ENCODE results near the gene COPB1. TPM values are rescaled to one million over a fixed set of nuclear protein-coding genes. Genes with fewer than 3 reads are reported as not detected.
A peak's percentile ranks its signal among the peaks of the same experiment; 100 is the strongest.
"Not testable (repeated sequence)": the region's sequence is repeated elsewhere in the genome, so short reads cannot be mapped to it uniquely, and the experiment has no call there.

The COPB1 gene, protein sequence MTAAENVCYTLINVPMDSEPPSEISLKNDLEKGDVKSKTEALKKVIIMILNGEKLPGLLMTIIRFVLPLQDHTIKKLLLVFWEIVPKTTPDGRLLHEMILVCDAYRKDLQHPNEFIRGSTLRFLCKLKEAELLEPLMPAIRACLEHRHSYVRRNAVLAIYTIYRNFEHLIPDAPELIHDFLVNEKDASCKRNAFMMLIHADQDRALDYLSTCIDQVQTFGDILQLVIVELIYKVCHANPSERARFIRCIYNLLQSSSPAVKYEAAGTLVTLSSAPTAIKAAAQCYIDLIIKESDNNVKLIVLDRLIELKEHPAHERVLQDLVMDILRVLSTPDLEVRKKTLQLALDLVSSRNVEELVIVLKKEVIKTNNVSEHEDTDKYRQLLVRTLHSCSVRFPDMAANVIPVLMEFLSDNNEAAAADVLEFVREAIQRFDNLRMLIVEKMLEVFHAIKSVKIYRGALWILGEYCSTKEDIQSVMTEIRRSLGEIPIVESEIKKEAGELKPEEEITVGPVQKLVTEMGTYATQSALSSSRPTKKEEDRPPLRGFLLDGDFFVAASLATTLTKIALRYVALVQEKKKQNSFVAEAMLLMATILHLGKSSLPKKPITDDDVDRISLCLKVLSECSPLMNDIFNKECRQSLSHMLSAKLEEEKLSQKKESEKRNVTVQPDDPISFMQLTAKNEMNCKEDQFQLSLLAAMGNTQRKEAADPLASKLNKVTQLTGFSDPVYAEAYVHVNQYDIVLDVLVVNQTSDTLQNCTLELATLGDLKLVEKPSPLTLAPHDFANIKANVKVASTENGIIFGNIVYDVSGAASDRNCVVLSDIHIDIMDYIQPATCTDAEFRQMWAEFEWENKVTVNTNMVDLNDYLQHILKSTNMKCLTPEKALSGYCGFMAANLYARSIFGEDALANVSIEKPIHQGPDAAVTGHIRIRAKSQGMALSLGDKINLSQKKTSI
- 64.5 TPM for polyA plus RNA-seq

- peaks cover 4% of the 10 kb centered on the region for H3K36me3 Mint-ChIP-seq
- no peaks in the 10 kb centered on the region for H3K27me3 Mint-ChIP-seq
- peak within 1 kb of the TSS; percentile 94 to 100 (median 96) for H3K4me3 Mint-ChIP-seq
- peak within 1 kb of the TSS; percentile 93 to 99 (median 95) for H3K27ac Mint-ChIP-seq
- peaks cover 20 to 35% (median 27%) of the 10 kb centered on the region in 3 donors for H3K4me1 Mint-ChIP-seq
- H3K9me3 Mint-ChIP-seq = peaks cover 0 to 2% (median 0%) of the 10 kb centered on the region in 3 donors
These were observed at the start of gene COPB1 for GRCh38 chr11:14499560-14500180. Gene COPB1 (minus strand): TSS chr11:14499811. CDS start chr11:14498928, 883 bp downstream.

DNA sequence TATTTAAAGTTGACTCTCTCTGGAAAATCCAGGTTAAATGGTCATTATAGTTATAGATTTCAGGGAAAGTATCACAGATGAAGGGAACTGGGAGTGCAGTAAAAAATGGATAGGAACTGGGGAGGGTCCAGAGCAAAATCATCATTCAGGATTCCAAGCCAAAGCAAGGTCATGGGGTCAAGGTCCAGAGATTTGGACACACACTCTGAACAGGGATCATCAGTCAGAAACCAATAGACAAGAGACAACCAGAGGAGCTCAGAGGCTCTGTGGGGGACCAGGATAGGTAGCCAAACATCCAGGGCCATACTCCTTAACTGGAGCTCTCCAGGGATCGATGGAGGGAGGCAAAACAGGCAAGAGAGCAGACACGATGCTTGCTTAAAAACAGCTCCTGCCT lies 47.8 kb upstream of the COPB1 start:
- Mint-ChIP-seq H3K9me3 (no peaks in the 10 kb centered on the region), H3K27me3 (peaks cover 9% of the 10 kb centered on the region), H3K27ac (no peak overlapping the region), H3K36me3 (no peaks in the 10 kb centered on the region), H3K4me1 (peaks cover 3 to 4% (median 3%) of the 10 kb centered on the region in 3 donors), H3K4me3 (no peak overlapping the region)

GRCh38 chr11:14546672-14547071 lies 47.1 kb upstream of the COPB1 start:
- no peak overlapping the region for H3K27ac Mint-ChIP-seq
- peaks cover 3 to 4% (median 3%) of the 10 kb centered on the region in 3 donors for H3K4me1 Mint-ChIP-seq
- no peaks in the 10 kb centered on the region for H3K36me3 Mint-ChIP-seq
- no peak overlapping the region for H3K4me3 Mint-ChIP-seq
- H3K27me3 Mint-ChIP-seq = peaks cover 6% of the 10 kb centered on the region
- no peaks in the 10 kb centered on the region for H3K9me3 Mint-ChIP-seq

GRCh38 chr11:14544611-14545010 lies 45.0 kb upstream of the COPB1 start:
- no peaks in the 10 kb centered on the region for H3K36me3 Mint-ChIP-seq
- H3K27ac Mint-ChIP-seq = peak overlapping the region in 1 of 3 donors; percentile 19
- H3K4me1 Mint-ChIP-seq = peaks cover 3 to 4% (median 3%) of the 10 kb centered on the region in 3 donors
- peaks cover 3% of the 10 kb centered on the region for H3K27me3 Mint-ChIP-seq
- no peak overlapping the region for H3K4me3 Mint-ChIP-seq
- H3K9me3 Mint-ChIP-seq = no peaks in the 10 kb centered on the region

DNA sequence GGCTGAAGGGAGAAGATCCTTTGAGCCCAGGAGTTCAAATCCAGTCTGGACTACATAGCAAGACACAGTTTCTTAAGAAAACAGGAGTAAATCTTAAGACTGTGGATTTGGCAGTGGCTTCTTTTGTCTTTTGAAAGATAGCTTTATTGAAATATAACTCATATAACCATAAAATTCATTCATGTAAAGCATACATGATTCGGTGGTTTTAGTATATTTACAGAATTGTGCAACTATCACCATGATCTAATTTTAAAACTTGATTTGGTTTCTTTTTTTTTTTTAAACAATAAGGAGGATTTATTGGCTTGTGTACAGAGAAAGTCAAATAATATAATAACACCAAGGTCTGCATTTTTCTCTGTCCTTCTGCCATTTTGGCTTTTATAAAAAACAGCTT lies 43.6 kb upstream of the COPB1 start:
- Mint-ChIP-seq H3K27me3 (no peaks in the 10 kb centered on the region), H3K9me3 (no peaks in the 10 kb centered on the region), H3K36me3 (no peaks in the 10 kb centered on the region), H3K4me3 (no peak overlapping the region), H3K4me1 (peaks cover 3 to 4% (median 3%) of the 10 kb centered on the region in 3 donors), H3K27ac (no peak overlapping the region)

DNA sequence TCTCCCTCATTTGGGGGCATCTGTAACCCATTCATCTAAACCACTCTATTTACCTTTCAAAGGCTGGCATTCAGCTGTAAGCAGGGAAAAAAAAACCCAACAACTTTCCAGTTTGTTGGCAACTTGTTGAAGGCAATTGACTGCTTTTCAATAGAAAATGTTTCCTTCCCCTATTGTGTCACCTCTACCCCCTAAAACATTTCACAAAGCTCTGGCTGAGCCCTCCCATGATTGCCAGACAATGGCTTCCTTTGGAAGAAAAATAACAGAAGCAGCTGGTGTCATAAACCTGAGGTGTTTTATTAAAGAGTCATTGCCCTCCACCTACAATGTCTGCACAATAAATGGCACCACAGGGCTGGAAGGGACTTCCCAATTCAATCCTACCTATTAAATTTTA lies 42.7 kb upstream of the COPB1 start:
- H3K4me1 Mint-ChIP-seq = peaks cover 3 to 5% (median 4%) of the 10 kb centered on the region in 3 donors
- no peak overlapping the region for H3K4me3 Mint-ChIP-seq
- H3K27ac Mint-ChIP-seq = no peak overlapping the region
- no peaks in the 10 kb centered on the region for H3K9me3 Mint-ChIP-seq
- no peaks in the 10 kb centered on the region for H3K36me3 Mint-ChIP-seq
- H3K27me3 Mint-ChIP-seq = no peaks in the 10 kb centered on the region

- Mint-ChIP-seq H3K9me3 (no peaks in the 10 kb centered on the region), H3K4me1 (peaks cover 6 to 11% (median 8%) of the 10 kb centered on the region in 3 donors), H3K36me3 (no peaks in the 10 kb centered on the region), H3K27ac (no peak overlapping the region), H3K27me3 (no peaks in the 10 kb centered on the region), H3K4me3 (no peak overlapping the region)
These were observed 41.8 kb upstream of the COPB1 start for GRCh38 chr11:14541192-14541947.

GRCh38 chr11:14539982-14540421 lies 40.4 kb upstream of the COPB1 start:
- Mint-ChIP-seq H3K4me1 (peaks cover 6 to 11% (median 8%) of the 10 kb centered on the region in 3 donors), H3K27ac (no peak overlapping the region), H3K36me3 (no peaks in the 10 kb centered on the region), H3K9me3 (no peaks in the 10 kb centered on the region), H3K4me3 (no peak overlapping the region), H3K27me3 (no peaks in the 10 kb centered on the region)

DNA sequence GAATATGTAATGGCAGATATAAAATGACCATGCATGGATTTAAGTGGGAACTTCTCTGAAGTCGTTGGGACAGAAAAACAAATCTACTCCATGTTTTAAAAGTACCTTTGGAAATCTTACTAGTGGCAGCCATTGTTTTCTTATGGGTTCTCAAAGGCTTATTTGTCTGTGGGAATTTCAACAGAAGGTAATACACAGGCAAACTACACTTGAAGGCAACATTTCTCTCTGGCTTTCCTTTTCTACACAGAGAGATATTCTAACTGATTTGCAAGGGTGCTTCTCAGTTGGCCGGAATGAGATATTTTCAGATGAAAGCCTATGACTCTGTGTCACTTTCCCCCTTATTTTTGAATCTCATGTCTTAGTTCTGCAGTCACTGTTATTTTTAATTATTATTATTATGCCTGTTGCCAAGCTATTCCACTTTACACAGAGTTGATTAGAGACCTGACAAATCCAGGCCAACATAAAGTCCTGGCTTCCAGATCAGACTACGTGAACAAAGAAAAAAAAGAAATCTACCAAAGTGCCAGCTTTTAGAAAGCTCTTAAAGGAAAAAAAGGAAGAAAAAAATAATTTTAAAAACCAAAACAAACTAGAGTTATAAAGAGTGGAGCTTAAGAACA lies 39.4 kb upstream of the COPB1 start:
- no peaks in the 10 kb centered on the region for H3K27me3 Mint-ChIP-seq
- H3K27ac Mint-ChIP-seq = no peak overlapping the region
- H3K36me3 Mint-ChIP-seq = no peaks in the 10 kb centered on the region
- H3K9me3 Mint-ChIP-seq = no peaks in the 10 kb centered on the region
- no peak overlapping the region for H3K4me3 Mint-ChIP-seq
- peaks cover 3 to 7% (median 4%) of the 10 kb centered on the region in 3 donors for H3K4me1 Mint-ChIP-seq

DNA sequence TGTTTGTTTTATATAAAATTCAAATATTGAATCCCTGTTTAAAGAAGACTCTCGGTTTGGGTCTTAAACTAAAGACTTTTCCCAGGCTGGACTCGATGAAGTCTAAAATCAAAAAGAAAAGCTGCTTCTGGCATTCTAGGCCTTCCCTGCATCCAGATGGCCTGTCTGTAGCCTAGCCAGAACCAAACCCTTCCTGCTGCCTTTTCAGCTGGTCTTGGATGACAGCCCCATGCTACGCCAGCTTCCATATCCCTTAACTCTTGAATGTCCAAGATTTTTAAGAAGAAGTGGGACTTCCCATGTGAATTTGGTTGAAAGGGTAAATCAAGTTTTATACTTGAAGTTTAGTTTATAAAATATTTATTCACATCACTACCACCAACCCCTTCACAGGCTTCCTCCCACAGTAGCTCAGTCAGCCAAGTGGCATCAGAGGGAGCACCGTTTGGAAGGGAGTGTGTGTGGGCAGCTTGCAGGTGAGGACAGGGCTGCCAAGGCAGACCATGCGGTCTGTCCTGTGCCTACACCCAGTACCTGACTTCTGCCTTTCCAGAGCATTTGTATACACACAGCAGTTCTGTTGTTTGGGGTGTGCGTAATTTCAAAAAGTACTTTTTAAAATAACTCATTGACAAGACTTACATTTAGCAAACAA lies 38.8 kb upstream of the COPB1 start:
- no peak overlapping the region for H3K27ac Mint-ChIP-seq
- H3K4me1 Mint-ChIP-seq = peaks cover 3 to 7% (median 4%) of the 10 kb centered on the region in 3 donors
- no peaks in the 10 kb centered on the region for H3K27me3 Mint-ChIP-seq
- no peak overlapping the region for H3K4me3 Mint-ChIP-seq
- H3K36me3 Mint-ChIP-seq = no peaks in the 10 kb centered on the region
- H3K9me3 Mint-ChIP-seq = no peaks in the 10 kb centered on the region

- Mint-ChIP-seq H3K27ac (peak overlapping the region in 2 of 3 donors; percentile 49 to 94), H3K9me3 (no peaks in the 10 kb centered on the region), H3K27me3 (no peaks in the 10 kb centered on the region), H3K4me3 (peak overlapping the region in 3 of 4 donors; percentile 65 to 88 (median 82)), H3K4me1 (peaks cover 3 to 7% (median 4%) of the 10 kb centered on the region in 3 donors), H3K36me3 (no peaks in the 10 kb centered on the region)
These were observed 37.6 kb upstream of the COPB1 start for GRCh38 chr11:14537134-14537599.

GRCh38 chr11:14535166-14535565 lies 35.6 kb upstream of the COPB1 start:
- H3K27ac Mint-ChIP-seq, H3K36me3 Mint-ChIP-seq, H3K4me3 Mint-ChIP-seq, H3K4me1 Mint-ChIP-seq, H3K27me3 Mint-ChIP-seq, H3K9me3 Mint-ChIP-seq: not testable (repeated sequence)

GRCh38 chr11:14529951-14530350 lies 30.3 kb upstream of the COPB1 start:
- no peak overlapping the region for H3K27ac Mint-ChIP-seq
- H3K36me3 Mint-ChIP-seq = no peaks in the 10 kb centered on the region
- no peaks in the 10 kb centered on the region for H3K4me1 Mint-ChIP-seq
- no peaks in the 10 kb centered on the region for H3K27me3 Mint-ChIP-seq
- H3K9me3 Mint-ChIP-seq = no peaks in the 10 kb centered on the region
- no peak overlapping the region for H3K4me3 Mint-ChIP-seq
